Cardiac muscle cell (in vitro differentiated cells and primary cell): ENCODE measurements around the gene EIF1AD. TPM values are rescaled to one million over a fixed set of nuclear protein-coding genes. Genes with fewer than 3 reads are reported as not detected.
A peak's percentile ranks its signal among the peaks of the same experiment; 100 is the strongest.

ENCODE experiments used
- DNase-seq, 2 donors: peaks; one replicate each; pipeline versions ENCODE4 v3.0.0 to v3.0.0-alpha.2; 2010 to 2017; ENCODE audit warnings: low read depth in 1 of 2, low spot score in 1 of 2
- H3K27ac ChIP-seq: fragments of 200-600 bp; sonication (generic); 2 replicates; pipeline ENCODE4 v1.5.1; 2016
- H3K27me3 ChIP-seq: fragments of 200-600 bp; sonication (generic); 2 replicates; pipeline ENCODE4 v1.6.0; 2016; ENCODE audit warnings: control low read depth
- H3K36me3 ChIP-seq: fragments of 200-600 bp; sonication (generic); 2 replicates; pipeline ENCODE4 v1.5.1; 2016; ENCODE audit warnings: control low read depth
- H3K4me1 ChIP-seq: fragments of 200-600 bp; sonication (generic); 2 replicates; pipeline ENCODE4 v1.8.1; 2017; ENCODE audit warnings: low read depth, mild to moderate bottlenecking, mixed run types
- H3K4me3 ChIP-seq: fragments of 200-600 bp; sonication (generic); 2 replicates; pipeline ENCODE4 v1.5.1; 2016; ENCODE audit warnings: mild to moderate bottlenecking
- H3K9me3 ChIP-seq: fragments of 200-600 bp; sonication (generic); 2 replicates; pipeline ENCODE4 v1.5.1; 2017; ENCODE audit warnings: low read depth, mild to moderate bottlenecking, control low read depth
- CTCF ChIP-seq: IDR thresholded peaks from 2 replicates; pipeline ENCODE4 v1.5.1; 2012; ENCODE audit warnings: low read depth, mild to moderate bottlenecking, low read length
- polyA plus RNA-seq: library from polyadenylated mRNA; unstranded; fragments of >200 nt; fragmentation: Nextera tagmentation; extraction: Ambion mirVana; gene quantifications from 2 replicates; pipeline ENCODE4 v1.2.1, GENCODE V29; 2016
- total RNA-seq: library from RNA; depleted of rRNA; stranded (reverse); fragments of >200 nt; gene quantifications from 2 replicates; pipeline ENCODE4 v1.2.3, GENCODE V29; 2016

The EIF1AD gene
- total and polyA plus RNA-seq, 2 experiments from 2014 or later: 24.6 to 36.8 TPM

GRCh38 chr11:66047541-66048365 is 45.8 kb upstream of the EIF1AD start:
- TF ChIP-seq CTCF: no peak
- H3K4me3 ChIP-seq: no peak overlapping the region

GRCh38 chr11:66046901-66047300 is 44.9 kb upstream of the EIF1AD start:
- peaks cover 19% of the 10 kb centered on the region for H3K4me1 ChIP-seq
- H3K9me3 ChIP-seq: no peaks in the 10 kb centered on the region
- no peak overlapping the region for H3K4me3 ChIP-seq
- H3K36me3 ChIP-seq: no peaks in the 10 kb centered on the region
- H3K27ac ChIP-seq: no peak overlapping the region
- no peaks in the 10 kb centered on the region for H3K27me3 ChIP-seq
- TF ChIP-seq CTCF: no peak
- no peak for DNase-seq

More at GRCh38 chr11:66047541-66048365, 45.8 kb upstream of the EIF1AD start:
- H3K36me3 ChIP-seq: no peaks in the 10 kb centered on the region
- peaks cover 19% of the 10 kb centered on the region for H3K4me1 ChIP-seq
- no peaks in the 10 kb centered on the region for H3K9me3 ChIP-seq
- H3K27me3 ChIP-seq: no peaks in the 10 kb centered on the region
- no peak for DNase-seq
- H3K27ac ChIP-seq: no peak overlapping the region

- H3K4me3 ChIP-seq: no peak overlapping the region
- no peak overlapping the region for H3K27ac ChIP-seq
- H3K36me3 ChIP-seq: no peaks in the 10 kb centered on the region
- no peaks in the 10 kb centered on the region for H3K27me3 ChIP-seq
- peak; percentile 95 for TF ChIP-seq CTCF
- H3K4me1 ChIP-seq: peaks cover 9% of the 10 kb centered on the region
- no peaks in the 10 kb centered on the region for H3K9me3 ChIP-seq
- DNase-seq: peak; percentile 83 to 92
These were observed 43.3 kb upstream of the EIF1AD start for GRCh38 chr11:66045177-66045639.

- no peaks in the 10 kb centered on the region for H3K9me3 ChIP-seq
- no peak overlapping the region for H3K27ac ChIP-seq
- DNase-seq: no peak
- no peaks in the 10 kb centered on the region for H3K27me3 ChIP-seq
- no peak for TF ChIP-seq CTCF
- peaks cover 9% of the 10 kb centered on the region for H3K4me1 ChIP-seq
- no peak overlapping the region for H3K4me3 ChIP-seq
- H3K36me3 ChIP-seq: no peaks in the 10 kb centered on the region
These were observed 42.8 kb upstream of the EIF1AD start for GRCh38 chr11:66044757-66045156.

GRCh38 chr11:66042996-66043906 is 41.3 kb upstream of the EIF1AD start:
- Histone ChIP-seq H3K9me3 (no peaks in the 10 kb centered on the region), H3K27me3 (no peaks in the 10 kb centered on the region), H3K27ac (no peak overlapping the region), H3K4me1 (peaks cover 4% of the 10 kb centered on the region), H3K36me3 (no peaks in the 10 kb centered on the region), H3K4me3 (no peak overlapping the region)
- no peak for DNase-seq
- TF ChIP-seq CTCF: no peak
